ENCODE results near the gene CFL1.

GRCh38 chr11:65863889-65864705 lies 6.1 kb upstream of the CFL1 start:
- TF ChIP-seq CTCF (conservative IDR thresholded peaks at IDR 0.05 in 1 of 2, IDR thresholded peaks at IDR 0.05 in 1 of 2; ENCODE audit: low read depth in 1 of 2, low read length in 2 of 2): no peak
- TF ChIP-seq EZH2 (IDR thresholded peaks at IDR 0.05; ENCODE audit: low read length, missing control alignments): no peak
